ENCODE results near the gene RSBN1.

DNA sequence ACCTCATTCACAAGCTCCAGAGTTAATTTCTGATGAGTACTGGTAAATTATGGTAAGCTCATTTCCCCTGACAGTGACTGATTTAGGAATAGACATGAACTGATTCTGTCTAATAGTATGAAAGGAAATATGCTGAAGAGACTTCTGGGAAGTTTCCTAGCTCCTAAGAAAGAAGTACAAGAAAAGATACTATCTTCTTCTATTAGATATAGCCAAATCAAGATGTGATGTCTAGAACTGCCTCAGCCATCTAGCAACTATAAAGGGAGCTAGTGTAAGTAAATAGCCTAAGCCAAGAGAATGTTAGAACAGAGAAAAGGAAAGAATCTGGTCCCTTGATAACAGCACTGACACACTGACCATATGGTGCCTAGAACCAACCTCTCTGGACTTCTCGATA, 42.2 kb downstream of the RSBN1 start:
- TF ChIP-seq, protein P1, sequence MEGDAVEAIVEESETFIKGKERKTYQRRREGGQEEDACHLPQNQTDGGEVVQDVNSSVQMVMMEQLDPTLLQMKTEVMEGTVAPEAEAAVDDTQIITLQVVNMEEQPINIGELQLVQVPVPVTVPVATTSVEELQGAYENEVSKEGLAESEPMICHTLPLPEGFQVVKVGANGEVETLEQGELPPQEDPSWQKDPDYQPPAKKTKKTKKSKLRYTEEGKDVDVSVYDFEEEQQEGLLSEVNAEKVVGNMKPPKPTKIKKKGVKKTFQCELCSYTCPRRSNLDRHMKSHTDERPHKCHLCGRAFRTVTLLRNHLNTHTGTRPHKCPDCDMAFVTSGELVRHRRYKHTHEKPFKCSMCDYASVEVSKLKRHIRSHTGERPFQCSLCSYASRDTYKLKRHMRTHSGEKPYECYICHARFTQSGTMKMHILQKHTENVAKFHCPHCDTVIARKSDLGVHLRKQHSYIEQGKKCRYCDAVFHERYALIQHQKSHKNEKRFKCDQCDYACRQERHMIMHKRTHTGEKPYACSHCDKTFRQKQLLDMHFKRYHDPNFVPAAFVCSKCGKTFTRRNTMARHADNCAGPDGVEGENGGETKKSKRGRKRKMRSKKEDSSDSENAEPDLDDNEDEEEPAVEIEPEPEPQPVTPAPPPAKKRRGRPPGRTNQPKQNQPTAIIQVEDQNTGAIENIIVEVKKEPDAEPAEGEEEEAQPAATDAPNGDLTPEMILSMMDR (IDR thresholded peaks at IDR 0.05) = no peak
- no peak for TF ChIP-seq ZFX (IDR thresholded peaks at IDR 0.05; ENCODE audit: borderline replicate concordance)
